Type B pancreatic cell (in vitro differentiated cells): Measurements from ENCODE around the gene GRIK5. TPM values are rescaled to one million over a fixed set of nuclear protein-coding genes. Genes with fewer than 3 reads are reported as not detected.

Source experiments
- DNase-seq: peaks from one replicate; pipeline ENCODE4 v3.0.0; 2021; ENCODE audit warnings: mixed read lengths; ENCODE audit not compliant: unreplicated experiment; ENCODE audit errors: extremely low spot score
- H3K27ac Mint-ChIP-seq: 2 replicates; pipeline ENCODE4 v1.8.0; 2021; ENCODE audit warnings: mild to moderate bottlenecking, mixed read lengths
- H3K27me3 Mint-ChIP-seq: 2 replicates; pipeline ENCODE4 v1.8.0; 2021; ENCODE audit warnings: mixed read lengths
- H3K36me3 Mint-ChIP-seq: 2 replicates; pipeline ENCODE4 v1.8.0; 2021; ENCODE audit warnings: mixed read lengths
- H3K4me1 Mint-ChIP-seq: one replicate; pipeline ENCODE4 v1.8.0; 2021; ENCODE audit warnings: mixed read lengths; ENCODE audit not compliant: unreplicated experiment
- H3K4me3 Mint-ChIP-seq: 2 replicates; pipeline ENCODE4 v1.8.0; 2021; ENCODE audit warnings: mild to moderate bottlenecking, mixed read lengths
- H3K9me3 Mint-ChIP-seq: 2 replicates; pipeline ENCODE4 v1.8.0; 2021; ENCODE audit warnings: mixed read lengths
- total RNA-seq: library from RNA; stranded (reverse); gene quantifications from 2 replicates; pipeline ENCODE4 v1.2.1, GENCODE V29; 2021; ENCODE audit warnings: low replicate concordance
- TF ChIP-seq, protein P1 (sequence below): fragments of 200-600 bp; sonication (generic); conservative IDR thresholded peaks from 2 replicates; pipeline ENCODE4 v1.5.0; 2021; ENCODE audit warnings: antibody characterized with exemption, mild to moderate bottlenecking

The GRIK5 gene
- total RNA-seq, 1 donor from 2014 or later, result 5.8 TPM

DNA sequence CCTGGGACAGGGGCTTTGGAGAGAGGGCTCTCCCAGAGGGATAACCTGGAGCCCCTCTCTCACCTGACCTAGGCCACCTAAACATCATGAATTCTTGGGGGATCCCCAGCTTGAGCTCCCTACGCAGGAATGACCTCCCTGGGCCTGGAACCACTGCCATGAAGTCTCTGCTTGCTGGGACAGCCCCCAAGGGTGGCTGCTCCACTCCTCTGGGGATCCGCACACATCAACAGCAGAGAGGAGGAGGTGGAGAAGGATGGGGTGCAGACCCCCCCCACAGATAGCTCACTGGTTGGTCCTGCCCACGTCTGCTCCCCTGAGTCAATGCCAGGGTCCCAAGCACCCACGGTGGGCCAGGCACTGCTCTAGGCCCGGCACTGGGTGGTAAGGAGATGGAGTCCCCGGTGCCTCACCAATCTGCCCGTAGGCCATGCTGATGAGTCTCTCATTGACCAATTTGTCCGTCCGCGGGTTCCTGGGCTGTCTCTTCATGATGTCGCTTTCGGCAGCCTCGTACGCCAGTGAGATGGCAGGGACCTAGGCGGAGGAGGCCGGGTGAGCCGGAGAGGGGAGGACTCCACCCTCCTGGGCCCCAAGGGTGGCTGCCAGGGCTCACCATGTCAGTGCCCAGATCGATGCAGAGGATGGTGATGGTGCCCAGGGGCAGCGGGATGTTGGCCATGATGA lies 100.1 kb downstream of the GRIK5 start:
- Mint-ChIP-seq H3K27me3 (peaks cover 14% of the 10 kb centered on the region), H3K4me1 (no peaks in the 10 kb centered on the region), H3K36me3 (no peaks in the 10 kb centered on the region), H3K4me3 (no peak overlapping the region), H3K27ac (no peak overlapping the region), H3K9me3 (no peaks in the 10 kb centered on the region)
- no peak for DNase-seq
- TF ChIP-seq, protein P1, sequence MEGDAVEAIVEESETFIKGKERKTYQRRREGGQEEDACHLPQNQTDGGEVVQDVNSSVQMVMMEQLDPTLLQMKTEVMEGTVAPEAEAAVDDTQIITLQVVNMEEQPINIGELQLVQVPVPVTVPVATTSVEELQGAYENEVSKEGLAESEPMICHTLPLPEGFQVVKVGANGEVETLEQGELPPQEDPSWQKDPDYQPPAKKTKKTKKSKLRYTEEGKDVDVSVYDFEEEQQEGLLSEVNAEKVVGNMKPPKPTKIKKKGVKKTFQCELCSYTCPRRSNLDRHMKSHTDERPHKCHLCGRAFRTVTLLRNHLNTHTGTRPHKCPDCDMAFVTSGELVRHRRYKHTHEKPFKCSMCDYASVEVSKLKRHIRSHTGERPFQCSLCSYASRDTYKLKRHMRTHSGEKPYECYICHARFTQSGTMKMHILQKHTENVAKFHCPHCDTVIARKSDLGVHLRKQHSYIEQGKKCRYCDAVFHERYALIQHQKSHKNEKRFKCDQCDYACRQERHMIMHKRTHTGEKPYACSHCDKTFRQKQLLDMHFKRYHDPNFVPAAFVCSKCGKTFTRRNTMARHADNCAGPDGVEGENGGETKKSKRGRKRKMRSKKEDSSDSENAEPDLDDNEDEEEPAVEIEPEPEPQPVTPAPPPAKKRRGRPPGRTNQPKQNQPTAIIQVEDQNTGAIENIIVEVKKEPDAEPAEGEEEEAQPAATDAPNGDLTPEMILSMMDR, result no peak

- no peak for DNase-seq
- Mint-ChIP-seq H3K27me3 (peaks cover 14% of the 10 kb centered on the region), H3K9me3 (no peaks in the 10 kb centered on the region), H3K27ac (no peak overlapping the region), H3K36me3 (no peaks in the 10 kb centered on the region), H3K4me1 (no peaks in the 10 kb centered on the region), H3K4me3 (no peak overlapping the region)
- TF ChIP-seq, protein P1, result no peak
These were observed 101.0 kb downstream of the GRIK5 start for GRCh38 chr19:41968751-41969595.

- no peaks in the 10 kb centered on the region for H3K36me3 Mint-ChIP-seq
- H3K27ac Mint-ChIP-seq, result no peak overlapping the region
- no peaks in the 10 kb centered on the region for H3K4me1 Mint-ChIP-seq
- no peaks in the 10 kb centered on the region for H3K9me3 Mint-ChIP-seq
- TF ChIP-seq, protein P1, result no peak
- H3K4me3 Mint-ChIP-seq, result no peak overlapping the region
- H3K27me3 Mint-ChIP-seq, result peaks cover 14% of the 10 kb centered on the region
- no peak for DNase-seq
These were observed 102.8 kb downstream of the GRIK5 start for GRCh38 chr19:41967054-41967783.

DNA sequence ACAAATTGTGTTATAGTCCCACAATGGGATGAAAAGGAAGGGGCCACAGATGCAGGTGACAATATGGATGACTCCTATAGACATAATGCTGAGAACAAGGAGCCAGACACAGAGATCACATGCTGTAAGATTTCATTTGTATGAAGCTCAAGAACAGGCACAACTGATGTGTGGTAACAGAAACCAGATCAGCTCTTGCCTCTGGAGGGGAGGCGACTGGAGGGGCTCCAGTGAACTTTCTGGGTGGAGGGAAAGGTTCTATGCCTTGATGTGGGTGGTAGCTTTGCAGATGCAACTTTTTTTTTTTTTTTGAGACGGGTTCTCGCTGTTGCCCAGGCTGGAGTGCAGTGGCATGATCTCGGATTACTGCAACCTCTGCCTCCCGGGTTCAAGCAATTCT lies 104.9 kb downstream of the GRIK5 start:
- no peaks in the 10 kb centered on the region for H3K9me3 Mint-ChIP-seq
- no peaks in the 10 kb centered on the region for H3K36me3 Mint-ChIP-seq
- no peak overlapping the region for H3K4me3 Mint-ChIP-seq
- peaks cover 4% of the 10 kb centered on the region for H3K4me1 Mint-ChIP-seq
- peaks cover 11% of the 10 kb centered on the region for H3K27me3 Mint-ChIP-seq
- H3K27ac Mint-ChIP-seq, result no peak overlapping the region
- TF ChIP-seq, protein P1, result no peak
- no peak for DNase-seq

DNA sequence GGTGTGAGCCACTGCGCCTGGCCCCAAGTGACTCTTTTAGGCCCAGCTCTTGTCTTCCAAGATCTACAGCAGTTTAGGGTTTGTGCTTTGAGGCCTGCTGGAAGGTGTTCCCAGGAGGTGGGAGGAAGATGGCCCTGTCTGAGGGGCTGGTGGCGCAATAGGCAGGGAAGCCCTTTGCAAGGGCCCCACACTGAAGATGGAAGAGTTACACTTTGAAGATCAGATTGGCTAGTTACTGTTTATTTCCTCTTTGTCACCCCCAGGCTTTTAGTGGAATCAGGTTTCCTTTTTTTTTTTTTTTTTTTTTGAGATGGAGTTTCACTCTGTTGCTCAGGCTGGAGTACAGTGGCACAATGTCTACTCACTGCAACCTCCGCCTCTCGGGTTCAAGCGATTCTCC lies 109.0 kb downstream of the GRIK5 start:
- Mint-ChIP-seq H3K9me3 (peaks cover 5% of the 10 kb centered on the region), H3K27ac (peak overlapping the region; percentile 63), H3K4me3 (peak overlapping the region; percentile 60), H3K4me1 (peaks cover 21% of the 10 kb centered on the region), H3K36me3 (no peaks in the 10 kb centered on the region), H3K27me3 (no peaks in the 10 kb centered on the region)
- TF ChIP-seq, protein P1, result no peak
- DNase-seq, result no peak
